Measurements from ENCODE around the gene SEMA6A. TPM values are rescaled to one million over a fixed set of nuclear protein-coding genes. Genes with fewer than 3 reads are reported as not detected.

SEMA6A gene
- total and polyA plus RNA-seq, 5 donors from 2014 or later, result 0.15 to 1.4 (median 0.54) TPM; not detected in 1

GRCh38 chr5:116567106-116567505, 7.5 kb downstream of the SEMA6A start:
- Histone ChIP-seq H3K36me3 (ENCODE audit: control insufficient read depth, insufficient read depth, low read length) (no peaks in the 10 kb centered on the region), H3K27me3 (ENCODE audit: control insufficient read depth, insufficient read depth, low read length) (peaks cover 4% of the 10 kb centered on the region), H3K4me1 (ENCODE audit: control insufficient read depth, insufficient read depth, low read length, poor library complexity, severe bottlenecking) (no peaks in the 10 kb centered on the region), H3K9me3 (ENCODE audit: control insufficient read depth in 2 of 2, low read length in 2 of 2) (no peaks in the 10 kb centered on the region), H3K4me3 (ENCODE audit: low read depth, low read length) (no peak overlapping the region), H3K27ac (ENCODE audit: insufficient read depth, low read length, poor library complexity, severe bottlenecking) (no peak overlapping the region)
- no peak overlapping the region for H3K27ac Mint-ChIP-seq
- no peaks in the 10 kb centered on the region for H3K36me3 Mint-ChIP-seq
- no peaks in the 10 kb centered on the region for H3K4me1 Mint-ChIP-seq
- H3K9me3 Mint-ChIP-seq, result peaks cover 0 to 1% (median 0%) of the 10 kb centered on the region in 7 donors
- H3K4me3 Mint-ChIP-seq, result no peak overlapping the region
- peaks cover 37% of the 10 kb centered on the region for H3K27me3 Mint-ChIP-seq
- DNase-seq (no peak), ATAC-seq (ENCODE audit: low read depth in 2 of 2) (no peak)

- DNase-seq (no peak), ATAC-seq (ENCODE audit: low read depth in 2 of 2) (no peak)
- Mint-ChIP-seq H3K4me3 (no peak overlapping the region), H3K27ac (no peak overlapping the region), H3K4me1 (no peaks in the 10 kb centered on the region), H3K27me3 (peaks cover 29% of the 10 kb centered on the region), H3K36me3 (no peaks in the 10 kb centered on the region), H3K9me3 (no peaks in the 10 kb centered on the region)
- no peaks in the 10 kb centered on the region for H3K27me3 ChIP-seq (ENCODE audit: control insufficient read depth, insufficient read depth, low read length)
- no peaks in the 10 kb centered on the region for H3K36me3 ChIP-seq (ENCODE audit: control insufficient read depth, insufficient read depth, low read length)
- H3K27ac ChIP-seq (ENCODE audit: insufficient read depth, low read length, poor library complexity, severe bottlenecking), result no peak overlapping the region
- H3K4me1 ChIP-seq (ENCODE audit: control insufficient read depth, insufficient read depth, low read length, poor library complexity, severe bottlenecking), result no peaks in the 10 kb centered on the region
- H3K4me3 ChIP-seq (ENCODE audit: low read depth, low read length), result no peak overlapping the region
- H3K9me3 ChIP-seq (ENCODE audit: control insufficient read depth in 2 of 2, low read length in 2 of 2), result no peaks in the 10 kb centered on the region
These were observed 8.4 kb downstream of the SEMA6A start for GRCh38 chr5:116566251-116566650.

GRCh38 chr5:116564756-116565490, 9.7 kb downstream of the SEMA6A start:
- Histone ChIP-seq H3K27ac (ENCODE audit: insufficient read depth, low read length, poor library complexity, severe bottlenecking) (no peak overlapping the region), H3K4me1 (ENCODE audit: control insufficient read depth, insufficient read depth, low read length, poor library complexity, severe bottlenecking) (no peaks in the 10 kb centered on the region), H3K9me3 (ENCODE audit: control insufficient read depth in 2 of 2, low read length in 2 of 2) (no peaks in the 10 kb centered on the region), H3K36me3 (ENCODE audit: control insufficient read depth, insufficient read depth, low read length) (no peaks in the 10 kb centered on the region), H3K27me3 (ENCODE audit: control insufficient read depth, insufficient read depth, low read length) (no peaks in the 10 kb centered on the region), H3K4me3 (ENCODE audit: low read depth, low read length) (no peak overlapping the region)
- DNase-seq, result no peak
- ATAC-seq (ENCODE audit: low read depth in 2 of 2), result no peak
- H3K27ac Mint-ChIP-seq, result no peak overlapping the region
- H3K4me3 Mint-ChIP-seq, result no peak overlapping the region
- peaks cover 16% of the 10 kb centered on the region for H3K27me3 Mint-ChIP-seq
- H3K4me1 Mint-ChIP-seq, result no peaks in the 10 kb centered on the region
- no peaks in the 10 kb centered on the region for H3K9me3 Mint-ChIP-seq
- no peaks in the 10 kb centered on the region for H3K36me3 Mint-ChIP-seq

- Mint-ChIP-seq H3K9me3 (no peaks in the 10 kb centered on the region), H3K4me3 (no peak overlapping the region), H3K36me3 (no peaks in the 10 kb centered on the region), H3K27me3 (peaks cover 10% of the 10 kb centered on the region), H3K4me1 (no peaks in the 10 kb centered on the region), H3K27ac (no peak overlapping the region)
- ATAC-seq (ENCODE audit: low read depth in 2 of 2) (no peak), DNase-seq (no peak)
- H3K36me3 ChIP-seq (ENCODE audit: control insufficient read depth, insufficient read depth, low read length), result no peaks in the 10 kb centered on the region
- no peak overlapping the region for H3K27ac ChIP-seq (ENCODE audit: insufficient read depth, low read length, poor library complexity, severe bottlenecking)
- H3K9me3 ChIP-seq (ENCODE audit: control insufficient read depth in 2 of 2, low read length in 2 of 2), result no peaks in the 10 kb centered on the region
- H3K4me3 ChIP-seq (ENCODE audit: low read depth, low read length), result no peak overlapping the region
- no peaks in the 10 kb centered on the region for H3K27me3 ChIP-seq (ENCODE audit: control insufficient read depth, insufficient read depth, low read length)
- no peaks in the 10 kb centered on the region for H3K4me1 ChIP-seq (ENCODE audit: control insufficient read depth, insufficient read depth, low read length, poor library complexity, severe bottlenecking)
These were observed 10.3 kb downstream of the SEMA6A start for GRCh38 chr5:116564312-116564711.

- Mint-ChIP-seq H3K4me3 (no peak overlapping the region), H3K27ac (no peak overlapping the region), H3K27me3 (peaks cover 6% of the 10 kb centered on the region), H3K4me1 (no peaks in the 10 kb centered on the region), H3K9me3 (no peaks in the 10 kb centered on the region), H3K36me3 (no peaks in the 10 kb centered on the region)
- no peak overlapping the region for H3K4me3 ChIP-seq (ENCODE audit: low read depth, low read length)
- H3K9me3 ChIP-seq (ENCODE audit: control insufficient read depth in 2 of 2, low read length in 2 of 2), result no peaks in the 10 kb centered on the region
- no peaks in the 10 kb centered on the region for H3K27me3 ChIP-seq (ENCODE audit: control insufficient read depth, insufficient read depth, low read length)
- H3K4me1 ChIP-seq (ENCODE audit: control insufficient read depth, insufficient read depth, low read length, poor library complexity, severe bottlenecking), result no peaks in the 10 kb centered on the region
- no peak for ATAC-seq (ENCODE audit: low read depth in 2 of 2)
- no peaks in the 10 kb centered on the region for H3K36me3 ChIP-seq (ENCODE audit: control insufficient read depth, insufficient read depth, low read length)
- no peak overlapping the region for H3K27ac ChIP-seq (ENCODE audit: insufficient read depth, low read length, poor library complexity, severe bottlenecking)
- no peak for DNase-seq
These were observed 10.8 kb downstream of the SEMA6A start for GRCh38 chr5:116563736-116564308.

- Mint-ChIP-seq H3K4me1 (no peaks in the 10 kb centered on the region), H3K36me3 (no peaks in the 10 kb centered on the region), H3K9me3 (no peaks in the 10 kb centered on the region), H3K27me3 (peaks cover 6% of the 10 kb centered on the region), H3K4me3 (no peak overlapping the region), H3K27ac (no peak overlapping the region)
- no peaks in the 10 kb centered on the region for H3K9me3 ChIP-seq (ENCODE audit: control insufficient read depth in 2 of 2, low read length in 2 of 2)
- ATAC-seq (ENCODE audit: low read depth in 2 of 2) (no peak), DNase-seq (no peak)
- no peak overlapping the region for H3K27ac ChIP-seq (ENCODE audit: insufficient read depth, low read length, poor library complexity, severe bottlenecking)
- no peaks in the 10 kb centered on the region for H3K4me1 ChIP-seq (ENCODE audit: control insufficient read depth, insufficient read depth, low read length, poor library complexity, severe bottlenecking)
- H3K4me3 ChIP-seq (ENCODE audit: low read depth, low read length), result no peak overlapping the region
- H3K27me3 ChIP-seq (ENCODE audit: control insufficient read depth, insufficient read depth, low read length), result no peaks in the 10 kb centered on the region
- H3K36me3 ChIP-seq (ENCODE audit: control insufficient read depth, insufficient read depth, low read length), result no peaks in the 10 kb centered on the region
These were observed 12.0 kb downstream of the SEMA6A start for GRCh38 chr5:116562669-116563068.

GRCh38 chr5:116561658-116562057, 13.0 kb downstream of the SEMA6A start:
- Histone ChIP-seq H3K9me3 (ENCODE audit: control insufficient read depth in 2 of 2, low read length in 2 of 2) (no peaks in the 10 kb centered on the region), H3K4me1 (ENCODE audit: control insufficient read depth, insufficient read depth, low read length, poor library complexity, severe bottlenecking) (no peaks in the 10 kb centered on the region), H3K27ac (ENCODE audit: insufficient read depth, low read length, poor library complexity, severe bottlenecking) (no peak overlapping the region), H3K36me3 (ENCODE audit: control insufficient read depth, insufficient read depth, low read length) (no peaks in the 10 kb centered on the region), H3K27me3 (ENCODE audit: control insufficient read depth, insufficient read depth, low read length) (no peaks in the 10 kb centered on the region), H3K4me3 (ENCODE audit: low read depth, low read length) (no peak overlapping the region)
- Mint-ChIP-seq H3K9me3 (no peaks in the 10 kb centered on the region), H3K4me3 (no peak overlapping the region), H3K4me1 (no peaks in the 10 kb centered on the region), H3K27ac (no peak overlapping the region), H3K36me3 (no peaks in the 10 kb centered on the region), H3K27me3 (peaks cover 6% of the 10 kb centered on the region)
- DNase-seq (no peak), ATAC-seq (ENCODE audit: low read depth in 2 of 2) (no peak)

- Mint-ChIP-seq H3K27ac (no peak overlapping the region), H3K4me3 (no peak overlapping the region), H3K9me3 (peaks cover 0 to 2% (median 0%) of the 10 kb centered on the region in 7 donors), H3K27me3 (no peaks in the 10 kb centered on the region), H3K4me1 (no peaks in the 10 kb centered on the region), H3K36me3 (no peaks in the 10 kb centered on the region)
- H3K9me3 ChIP-seq (ENCODE audit: control insufficient read depth in 2 of 2, low read length in 2 of 2), result no peaks in the 10 kb centered on the region
- H3K36me3 ChIP-seq (ENCODE audit: control insufficient read depth, insufficient read depth, low read length), result no peaks in the 10 kb centered on the region
- ATAC-seq (ENCODE audit: low read depth in 2 of 2), result no peak
- DNase-seq, result no peak
- no peaks in the 10 kb centered on the region for H3K4me1 ChIP-seq (ENCODE audit: control insufficient read depth, insufficient read depth, low read length, poor library complexity, severe bottlenecking)
- H3K4me3 ChIP-seq (ENCODE audit: low read depth, low read length), result no peak overlapping the region
- H3K27ac ChIP-seq (ENCODE audit: insufficient read depth, low read length, poor library complexity, severe bottlenecking), result no peak overlapping the region
- H3K27me3 ChIP-seq (ENCODE audit: control insufficient read depth, insufficient read depth, low read length), result no peaks in the 10 kb centered on the region
These were observed 14.9 kb downstream of the SEMA6A start for GRCh38 chr5:116559673-116560164.
